Motor neuron (in vitro differentiated cells): ENCODE data around the gene C17orf50. TPM values are rescaled to one million over a fixed set of nuclear protein-coding genes. Genes with fewer than 3 reads are reported as not detected.

Experiments used
- ATAC-seq, 8 experiments: fragments of 200-7000 bp; cut with Tn5 transposase; replicated peaks in 6 of 8; 2 replicates each; pipeline ENCODE4 v1.8.0; 2021; ENCODE audit warnings: mild to moderate bottlenecking in 8 of 8, moderate library complexity in 8 of 8
- H3K27ac ChIP-seq, 2 donors: fragments of 250-450 bp; sonication (Bioruptor Pico); 2 replicates each; pipeline ENCODE4 v1.9.0; 2021; ENCODE audit warnings: antibody characterized with exemption in 2 of 2, mild to moderate bottlenecking in 2 of 2, moderate library complexity in 1 of 2
- H3K4me1 ChIP-seq, 2 donors: fragments of 250-450 bp; sonication (Bioruptor Pico); replicated peaks in 1 of 2; 2 replicates each; pipeline ENCODE4 v1.6.1; 2021; ENCODE audit warnings: antibody characterized with exemption in 2 of 2, mild to moderate bottlenecking in 2 of 2, moderate library complexity in 1 of 2
- H3K4me3 ChIP-seq, 5 donors: fragments of 250-450 bp; sonication (Bioruptor Pico); 2 replicates each; pipeline ENCODE4 v1.9.0; 2021; ENCODE audit warnings: antibody characterized with exemption in 5 of 5, mild to moderate bottlenecking in 5 of 5, moderate library complexity in 4 of 5
- WGBS, 10 experiments: fragments of 450-650 bp; shearing (Covaris generic); methylation state at CpG; one replicate each; pipeline ENCODE4 v1.0.0; 2022; 5-methylcytosine and 5-hydroxymethylcytosine counted together
- in situ Hi-C, 9 experiments: fragments of 400-800 bp; cut with MboI; loops; one replicate each; pipeline ENCODE4 v1.15.0; 2021; ENCODE audit warnings: low sequenced_read_pairs in 9 of 9, low pct_unique_long_range_greater_than_20kb in 2 of 9; ENCODE audit not compliant: unreplicated experiment in 9 of 9
- total RNA-seq, 8 experiments: library from RNA; unstranded; fragments of 300-600 nt; gene quantifications; 2 replicates each; pipeline versions ENCODE4 v1.2.3 to v1.2.4, GENCODE V29; 2022

The C17orf50 gene
- under 1 TPM in 6 of 8 experiments, not detected in 2; 0.33 to 0.85 (median 0.63) TPM for total RNA-seq

DNA sequence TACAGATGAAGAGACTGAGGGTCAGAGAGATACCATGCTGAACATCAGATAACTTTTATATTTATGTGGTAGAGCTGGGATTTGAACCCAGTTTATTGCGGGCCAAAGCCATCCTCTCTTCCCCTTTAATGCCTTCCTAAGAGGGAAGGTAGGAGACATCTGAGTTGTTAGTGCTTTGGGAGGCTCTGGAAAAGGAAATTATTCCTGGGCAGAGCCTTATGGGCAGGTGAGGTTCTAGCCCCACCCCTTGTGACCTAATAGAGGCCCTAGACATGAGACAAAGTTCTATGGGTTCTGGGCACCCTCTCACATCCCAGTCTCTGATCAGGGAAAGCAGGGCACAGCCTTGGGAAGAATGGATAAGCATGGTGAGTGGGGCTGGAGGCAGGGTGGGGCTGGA is at the start of gene C17orf50:
Gene C17orf50 (plus strand): TSS at position 301 of the 400 bp plus-strand sequence. CDS start 55 bp downstream, at position 356.
- Histone ChIP-seq H3K4me3 (no peak within 1 kb of the TSS), H3K27ac (no peak within 1 kb of the TSS), H3K4me1 (peaks cover 3 to 13% of the 10 kb centered on the region in 2 donors)
- WGBS, 10 experiments = 40 to 100% (median 78%) methylated on average over 1 of the region's 1 CpG; no CpG with 5 or more reads in 7 of the 10 experiments
- in situ Hi-C loops = no loop called here
- no peak for ATAC-seq

DNA sequence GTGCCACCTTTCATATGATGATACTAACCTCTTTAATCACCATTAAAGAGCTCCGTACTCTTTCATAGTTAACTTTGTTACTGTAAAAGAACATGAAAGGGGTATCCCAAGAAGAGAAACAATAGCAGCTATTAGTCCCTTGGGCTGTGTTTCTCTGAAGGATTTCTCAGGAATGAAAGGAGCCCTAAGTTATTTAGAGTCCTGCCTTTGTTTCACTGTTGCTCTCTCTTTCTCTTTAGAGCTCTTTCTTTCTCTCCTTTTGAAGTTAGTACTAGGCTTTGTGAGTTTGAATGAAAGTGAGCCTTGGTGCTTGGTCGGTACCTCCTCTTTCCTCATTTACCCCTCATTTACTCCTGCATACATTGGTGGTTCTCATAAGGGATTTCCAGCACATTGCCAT is 49.7 kb upstream of the C17orf50 start:
- Histone ChIP-seq H3K27ac (no peak overlapping the region), H3K4me1 (peaks cover 34 to 37% of the 10 kb centered on the region in 2 donors), H3K4me3 (no peak overlapping the region)
- no peak for ATAC-seq
- WGBS, 10 experiments = 28 to 100% (median 71%) methylated on average over 1 to 2 of the region's 2 CpGs; no CpG with 5 or more reads in 1 of the 10 experiments
- in situ Hi-C loops = no loop called here

DNA sequence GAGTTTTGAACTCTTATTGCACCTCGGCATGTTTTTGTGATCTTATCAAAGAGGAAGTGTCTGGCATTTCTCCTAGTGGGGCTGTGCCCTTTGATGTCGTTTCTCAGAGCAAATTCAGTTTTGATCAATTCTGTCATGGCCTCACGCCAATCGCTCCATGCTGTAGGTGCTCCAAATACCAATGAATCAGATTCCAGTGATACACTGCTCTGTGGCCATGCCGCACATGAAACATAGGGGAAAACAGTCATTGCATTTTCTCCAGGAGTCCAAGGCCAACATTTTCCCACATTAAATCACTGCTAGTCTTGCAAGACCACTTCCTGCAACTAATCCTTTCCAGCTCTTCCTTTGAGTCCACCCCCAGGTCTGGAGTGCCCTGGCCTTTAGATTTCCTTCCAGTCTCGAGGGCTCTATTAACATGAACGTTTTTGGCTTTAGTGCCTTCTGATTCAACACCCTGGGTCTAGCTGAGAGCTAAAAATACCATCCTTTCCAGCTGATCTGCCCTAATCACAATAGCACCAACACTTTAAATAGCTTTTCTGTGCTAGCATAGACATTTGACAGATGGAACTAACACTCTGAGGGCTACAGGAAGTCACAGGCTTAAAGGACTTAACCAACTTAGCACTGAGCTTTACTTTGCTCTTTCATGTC is 47.5 kb upstream of the C17orf50 start:
- Histone ChIP-seq H3K4me3 (no peak overlapping the region), H3K4me1 (peaks cover 35 to 39% of the 10 kb centered on the region in 2 donors), H3K27ac (peak overlapping the region; percentile 7 to 23)
- WGBS, 10 experiments = 16 to 51% (median 31%) methylated on average over 3 to 7 of the region's 7 CpGs; no CpG with 5 or more reads in 1 of the 10 experiments
- peak; percentile 45 to 66 (median 53) for ATAC-seq
- in situ Hi-C loops = no loop called here

DNA sequence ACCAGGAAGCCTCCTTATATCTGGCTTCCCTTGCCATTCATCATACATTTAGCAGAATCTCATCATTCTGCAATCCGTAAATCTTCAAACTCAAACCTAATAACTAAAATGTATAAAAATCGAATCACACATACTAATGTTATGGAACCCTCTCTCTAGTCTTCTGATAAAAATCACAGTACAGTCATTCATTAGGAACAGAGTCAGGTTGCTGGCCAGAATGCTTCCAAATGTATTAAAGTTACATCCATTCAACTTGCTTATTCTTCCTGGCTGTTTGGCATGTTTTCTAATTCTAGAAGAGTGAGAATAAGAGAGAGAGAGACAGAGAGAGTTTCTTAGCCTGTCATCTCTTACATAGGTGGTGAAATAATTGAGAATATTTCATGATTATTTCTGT is 45.7 kb upstream of the C17orf50 start:
- ATAC-seq = no peak
- in situ Hi-C loops = no loop called here
- WGBS, 10 experiments = 30 to 100% (median 55%) methylated on average over 1 to 2 of the region's 2 CpGs; no CpG with 5 or more reads in 2 of the 10 experiments
- Histone ChIP-seq H3K4me3 (no peak overlapping the region), H3K4me1 (peaks cover 33% of the 10 kb centered on the region in 2 donors), H3K27ac (no peak overlapping the region)

DNA sequence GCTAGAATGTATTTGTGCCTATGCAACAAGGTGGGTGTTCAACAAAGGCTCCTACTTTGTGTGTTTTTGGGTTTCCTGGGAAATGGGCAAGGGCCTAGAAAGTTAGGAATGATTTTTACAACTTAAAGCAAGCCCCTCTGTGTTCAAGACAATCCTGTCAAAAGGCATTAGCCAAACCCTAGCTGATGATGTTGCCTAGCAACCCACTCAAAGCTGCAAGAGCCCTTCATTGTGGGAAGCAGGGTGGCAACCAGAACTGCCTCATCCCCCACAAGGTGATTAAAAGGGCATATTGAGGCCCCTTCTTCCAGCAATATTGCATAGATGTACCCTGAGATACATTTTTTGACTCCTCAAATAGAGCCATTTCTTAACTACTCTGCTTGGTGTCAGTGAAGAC is 45.3 kb upstream of the C17orf50 start:
- H3K4me3 ChIP-seq = no peak overlapping the region

DNA sequence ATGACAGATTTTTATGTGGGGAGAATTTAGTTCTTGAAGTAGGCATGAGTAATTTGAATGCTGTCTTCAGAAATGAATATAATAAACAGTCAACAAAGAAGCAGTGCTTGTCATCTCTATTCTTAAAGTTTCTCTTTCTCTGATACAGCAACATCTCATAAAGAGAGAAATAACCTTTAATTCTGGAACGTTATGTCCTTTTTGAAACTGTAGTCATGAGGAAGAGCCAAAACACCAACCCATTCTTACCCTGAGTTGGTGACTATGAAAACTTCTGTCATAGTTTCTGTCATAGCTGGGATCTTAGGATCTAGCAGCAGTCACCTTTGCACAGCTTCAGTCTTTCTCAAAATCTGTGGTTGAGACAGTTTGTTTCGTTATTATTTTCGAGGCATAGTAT is 44.5 kb upstream of the C17orf50 start:
- ATAC-seq = no peak
- Histone ChIP-seq H3K27ac (no peak overlapping the region), H3K4me3 (no peak overlapping the region), H3K4me1 (peaks cover 31% of the 10 kb centered on the region in 2 donors)
- 40 to 90% (median 73%) methylated on average over 1 to 3 of the region's 3 CpGs; no CpG with 5 or more reads in 1 of the 10 experiments for WGBS, 10 experiments
- in situ Hi-C loops = no loop called here

More for the DNA sequence above, 45.3 kb upstream of the C17orf50 start:
- peak in 5 of 8 experiments; percentile 40 to 87 (median 71) for ATAC-seq
- Histone ChIP-seq H3K4me1 (peaks cover 31% of the 10 kb centered on the region in 2 donors), H3K27ac (no peak overlapping the region)
- in situ Hi-C loops = no loop called here

DNA sequence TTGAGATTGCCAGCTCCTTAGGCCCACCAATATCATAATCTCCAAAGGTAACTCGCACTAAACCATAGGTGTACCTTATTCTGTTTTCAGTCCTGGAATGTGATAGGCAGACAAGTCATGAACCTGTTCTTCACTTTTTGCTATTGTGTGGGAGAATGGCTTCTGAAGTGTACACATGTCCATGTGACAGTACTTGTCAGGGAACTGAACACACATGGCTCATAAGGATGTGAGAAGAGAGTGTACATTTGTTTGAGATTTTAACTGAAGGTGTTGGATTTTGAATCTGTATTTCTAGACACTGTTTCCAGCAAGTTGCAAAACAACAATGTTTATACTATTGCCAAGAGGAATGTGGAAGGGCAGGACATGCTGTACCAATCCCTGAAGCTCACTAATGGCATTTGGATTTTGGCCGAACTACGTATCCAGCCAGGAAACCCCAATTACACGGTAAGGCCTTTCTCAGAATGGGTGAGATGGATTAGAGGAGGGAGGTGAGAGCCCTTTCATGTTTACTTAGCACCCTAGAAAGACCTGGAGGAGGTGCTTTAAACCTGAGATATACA is 43.7 kb upstream of the C17orf50 start:
- no peak for ATAC-seq
- Histone ChIP-seq H3K4me3 (no peak overlapping the region), H3K4me1 (peaks cover 31% of the 10 kb centered on the region in 2 donors), H3K27ac (no peak overlapping the region)
- in situ Hi-C loops = no loop called here
- 71 to 100% (median 96%) methylated on average over 1 to 4 of the region's 4 CpGs; no CpG with 5 or more reads in 2 of the 10 experiments for WGBS, 10 experiments

DNA sequence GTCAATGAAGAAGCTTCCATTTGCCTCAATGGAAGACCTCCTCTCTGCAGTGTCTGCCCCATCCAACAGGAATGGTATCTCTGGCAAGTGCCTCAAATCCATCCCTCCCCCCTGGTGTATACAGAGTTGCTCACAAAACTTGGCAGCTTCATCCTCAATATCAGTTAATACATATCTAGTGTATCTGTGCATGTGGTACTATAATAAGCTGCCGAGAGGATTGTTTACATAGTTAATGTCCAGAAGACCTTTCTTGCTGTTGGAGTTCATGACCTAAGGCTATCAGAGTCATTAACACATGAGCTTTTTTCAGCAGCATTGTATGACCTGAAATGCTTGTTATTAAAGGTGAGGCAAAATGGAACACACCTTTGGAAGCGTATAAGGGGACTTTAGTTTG is 43.2 kb upstream of the C17orf50 start:
- peaks cover 31% of the 10 kb centered on the region in 2 donors for H3K4me1 ChIP-seq
- ATAC-seq = peak in 1 of 8 experiments; percentile 62
- no peak overlapping the region for H3K27ac ChIP-seq
- WGBS, 10 experiments = 0 to 100% (median 60%) methylated on average over 1 to 2 of the region's 2 CpGs; no CpG with 5 or more reads in 4 of the 10 experiments
- no peak overlapping the region for H3K4me3 ChIP-seq
- in situ Hi-C loops = no loop called here

DNA sequence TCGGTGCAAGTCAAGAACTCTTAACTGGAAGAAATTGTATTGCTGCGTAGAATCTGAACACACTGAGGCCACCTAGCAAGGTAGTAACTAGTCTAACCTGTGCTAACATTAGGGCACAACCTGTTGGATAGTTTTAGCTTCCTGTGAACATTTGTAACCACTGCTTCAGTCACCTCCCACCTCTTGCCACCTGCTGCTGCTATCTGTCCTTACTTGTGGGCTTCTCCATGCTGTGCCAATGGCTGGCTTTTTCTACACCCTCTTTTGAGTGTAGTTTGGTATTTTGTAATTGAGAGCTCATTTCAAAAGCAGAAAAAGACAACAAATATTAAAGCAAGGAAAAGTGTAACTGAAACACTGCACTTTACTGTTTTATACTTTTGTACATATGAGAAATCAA is 37.0 kb upstream of the C17orf50 start:
- in situ Hi-C loops = no loop called here
- H3K4me1 ChIP-seq = peaks cover 13 to 24% of the 10 kb centered on the region in 2 donors
- H3K4me3 ChIP-seq = no peak overlapping the region
- 85 to 100% (median 100%) methylated on average over 1 to 2 of the region's 2 CpGs; no CpG with 5 or more reads in 2 of the 10 experiments for WGBS, 10 experiments
- no peak overlapping the region for H3K27ac ChIP-seq
- no peak for ATAC-seq

DNA sequence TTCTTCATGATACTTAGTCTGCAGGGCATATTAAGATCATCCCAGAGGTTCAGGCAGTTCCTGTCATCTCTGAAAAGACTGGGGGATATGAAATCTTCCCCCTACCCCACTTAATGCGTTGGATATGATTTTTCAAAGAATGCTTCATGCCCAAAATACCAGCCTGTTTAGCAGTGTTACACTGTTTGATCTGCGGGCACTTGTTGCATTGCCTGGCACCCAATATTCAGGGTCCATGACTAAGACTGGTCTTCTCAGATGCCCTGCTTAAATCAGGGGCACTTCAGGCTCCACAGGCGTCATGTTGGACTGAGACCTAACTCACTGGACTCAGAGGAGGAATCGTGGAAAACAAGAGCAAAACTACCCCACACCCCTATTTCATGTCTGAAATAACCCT is 35.6 kb upstream of the C17orf50 start:
- no peak overlapping the region for H3K27ac ChIP-seq
- no peak overlapping the region for H3K4me3 ChIP-seq
- 71 to 100% (median 88%) methylated on average over 1 to 4 of the region's 4 CpGs; no CpG with 5 or more reads in 3 of the 10 experiments for WGBS, 10 experiments
- in situ Hi-C loops = loop anchor here in 3 of 9 experiments (25.0 kb wide), 1 partner anchor 113 kb away; no protein-coding TSS in a partner anchor
- ATAC-seq = no peak
- H3K4me1 ChIP-seq = peaks cover 17 to 35% of the 10 kb centered on the region in 2 donors

DNA sequence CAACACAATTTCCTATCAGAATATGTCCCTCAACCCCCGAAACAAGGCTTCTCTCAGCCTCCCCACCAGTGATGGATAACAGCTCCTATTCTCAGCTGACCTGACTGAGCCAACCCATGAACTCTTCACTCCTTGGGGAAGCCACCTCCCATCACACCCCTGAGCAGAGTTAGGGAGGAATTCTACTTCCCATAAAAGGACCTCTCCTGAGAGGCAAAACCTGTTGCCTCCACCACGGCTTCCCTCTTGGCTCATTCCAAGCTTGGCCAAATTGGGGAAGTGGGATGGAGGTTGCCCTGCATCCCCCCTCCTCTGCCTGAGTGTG is 34.9 kb upstream of the C17orf50 start:
- WGBS, 10 experiments = 17 to 80% (median 53%) methylated on average over 1 to 2 of the region's 2 CpGs; no CpG with 5 or more reads in 6 of the 10 experiments

DNA sequence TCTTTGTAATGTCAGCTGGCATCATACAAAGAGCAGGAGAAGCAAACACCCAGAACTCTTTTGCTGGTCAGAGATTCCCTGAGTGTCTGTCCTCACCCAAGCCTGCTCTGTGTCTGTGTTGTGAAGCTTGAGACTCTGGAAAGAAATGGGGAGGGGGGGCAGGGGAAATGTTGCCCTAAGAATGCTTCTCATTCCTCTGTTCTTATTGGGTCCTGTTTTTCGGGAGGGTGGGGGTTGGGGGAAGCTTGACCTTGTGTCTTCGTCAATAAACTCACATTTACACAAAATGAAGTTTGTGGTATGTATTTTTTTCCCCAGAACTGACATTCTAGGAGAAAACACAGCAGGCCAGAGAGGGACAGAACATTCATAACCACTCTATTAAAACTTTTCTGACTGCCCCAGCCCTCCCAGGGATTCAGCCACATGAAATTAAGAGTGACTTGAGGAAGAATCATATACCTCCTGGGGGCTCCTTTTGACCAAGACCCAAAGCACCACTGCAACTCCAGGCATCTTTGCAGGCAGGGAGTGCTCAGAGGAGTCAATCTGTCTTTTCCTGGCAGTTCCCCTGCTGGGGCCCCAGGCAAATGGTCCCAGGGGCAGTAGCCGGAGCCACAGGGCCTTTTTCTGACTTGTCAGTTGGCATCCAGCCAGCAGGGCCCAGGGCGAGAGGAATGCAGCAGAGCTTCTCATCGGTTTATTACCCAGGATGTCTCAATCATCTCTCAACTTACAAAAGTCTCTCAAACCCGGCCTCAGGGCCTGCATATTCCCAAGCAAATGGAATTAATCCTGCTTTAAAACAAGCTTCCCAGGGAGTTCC is 34.3 kb upstream of the C17orf50 start:
- H3K4me3 ChIP-seq = no peak overlapping the region
- peaks cover 21 to 40% of the 10 kb centered on the region in 2 donors for H3K4me1 ChIP-seq
- 0 to 70% (median 32%) methylated on average over 1 to 3 of the region's 6 CpGs; no CpG with 5 or more reads in 7 of the 10 experiments for WGBS, 10 experiments
- in situ Hi-C loops = loop anchor here in 3 of 9 experiments (25.0 kb wide), 1 partner anchor 114 kb away; no protein-coding TSS in a partner anchor
- peak; percentile 43 to 85 (median 68) for ATAC-seq
- H3K27ac ChIP-seq = no peak overlapping the region

More for the DNA sequence above, 34.9 kb upstream of the C17orf50 start:
- Histone ChIP-seq H3K4me3 (no peak overlapping the region), H3K27ac (no peak overlapping the region), H3K4me1 (peaks cover 17 to 35% of the 10 kb centered on the region in 2 donors)
- in situ Hi-C loops = loop anchor here in 3 of 9 experiments (25.0 kb wide), 1 partner anchor 113 kb away; no protein-coding TSS in a partner anchor
- peak in 3 of 8 experiments; percentile 8 to 20 (median 11) for ATAC-seq
